Nasal cavity respiratory epithelium epithelial cell of viscerocranial mucosa (primary cell): ENCODE results near the gene ARID4A. TPM values are rescaled to one million over a fixed set of nuclear protein-coding genes. Genes with fewer than 3 reads are reported as not detected.

Experiments
- total RNA-seq: library from RNA; depleted of rRNA; stranded (reverse); fragments of >200 nt; gene quantifications from 2 replicates; pipeline ENCODE4 v1.2.3, GENCODE V29; 2014

Gene ARID4A
- 3.8 and 9.5 TPM in 2 replicates for total RNA-seq

DNA sequence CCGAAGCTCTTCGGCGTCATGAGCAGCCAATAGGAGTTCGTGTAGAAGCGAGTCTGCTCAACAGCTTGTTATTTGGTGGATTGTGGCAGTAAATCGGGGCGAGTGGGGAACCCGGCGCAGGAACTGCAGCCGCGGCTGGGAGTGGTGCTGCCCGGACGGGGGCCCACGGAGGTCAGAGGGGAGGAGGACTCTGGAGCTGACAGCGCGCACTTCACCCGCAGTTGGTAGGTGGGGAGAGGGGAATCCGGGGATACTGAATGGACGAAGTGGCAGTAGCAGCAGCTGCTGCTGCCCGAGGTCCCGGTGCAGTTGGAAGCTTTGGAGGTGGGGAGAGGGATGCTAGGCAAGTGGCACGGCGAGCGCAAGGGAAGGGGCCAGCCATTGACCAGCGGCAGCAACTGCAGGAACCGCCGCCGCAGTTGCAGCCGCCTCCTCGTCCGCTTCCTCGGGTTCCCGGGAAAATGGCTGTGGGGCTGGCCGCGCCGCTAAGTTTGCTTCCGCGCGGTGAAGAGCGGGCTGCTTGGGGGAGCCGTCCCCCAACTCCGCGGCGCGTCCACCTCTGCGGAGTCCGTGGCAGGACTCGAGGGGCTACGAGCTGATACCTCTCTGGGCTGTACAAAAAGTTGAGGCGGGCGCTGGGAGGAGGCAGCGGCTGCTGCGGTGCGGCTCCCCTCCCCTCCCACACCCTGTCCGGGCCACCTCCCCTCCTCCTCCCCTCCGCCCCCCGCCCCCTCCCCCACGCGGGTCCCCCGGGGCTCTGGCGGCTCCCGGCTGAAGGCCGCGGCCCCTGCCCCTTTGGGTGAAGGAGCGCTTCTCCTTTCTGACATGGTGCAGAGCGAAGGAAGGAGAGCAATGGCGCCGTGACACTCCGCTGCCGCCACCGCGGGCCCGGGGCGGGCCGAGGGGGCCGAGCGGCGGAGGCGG lies at the start of gene ARID4A:
Gene ARID4A (plus strand): TSS at position 79 of the 924 bp plus-strand sequence. CDS start 1,300 bp downstream, outside the sequence.

GRCh38 chr14:58395812-58396788 lies 97.7 kb downstream of the ARID4A start, which contains the start of gene TOMM20L:
Gene TOMM20L, plus strand, starts transcription at chr14:58395930. Its CDS starts 28 bp downstream, at chr14:58395958.

Other genes starting within 250 kb of the ARID4A start
- 0.43 and 5.1 TPM in 2 replicates for gene ARMH4, start 146.3 kb upstream of the ARID4A start, total RNA-seq
- 41.4 and 44.4 TPM in 2 replicates for gene ACTR10, start 98.4 kb upstream of the ARID4A start, total RNA-seq
- 143 and 177 TPM in 2 replicates for gene PSMA3, start 53.7 kb upstream of the ARID4A start, total RNA-seq
- gene TOMM20L, start 97.4 kb downstream of the ARID4A start, total RNA-seq, result not detected in 2 replicates
- gene TIMM9, start 129.0 kb downstream of the ARID4A start, total RNA-seq, result 30.1 and 32.9 TPM in 2 replicates
- 15.4 and 23.1 TPM in 2 replicates for gene KIAA0586, start 129.2 kb downstream of the ARID4A start, total RNA-seq